PC-3 (cell line): ENCODE measurements around the gene RNF4. TPM values are rescaled to one million over a fixed set of nuclear protein-coding genes. Genes with fewer than 3 reads are reported as not detected.

Experiments
- ATAC-seq: fragments of 200-7000 bp; cut with Tn5 transposase; 2 replicates; pipeline ENCODE4 v1.9.1; 2020; ENCODE audit warnings: mild to moderate bottlenecking, moderate library complexity
- BruUV-seq: library from RNA; stranded (reverse); fragments of 400-500 nt; replicated peaks from 2 replicates; lab custom pipeline; 2021; lab: Mats Ljungman, UMichigan
- CTCF ChIA-PET: fragments of 300-600 bp; sonication (Branson Sonifier 250); formaldehyde crosslinking; loops from one replicate; lab custom pipeline; 2022; ENCODE audit warnings: antibody characterized with exemption; lab: Charles Lee
- POLR2A ChIA-PET: fragments of 300-600 bp; sonication (Branson Sonifier 250); formaldehyde crosslinking; loops from one replicate; lab custom pipeline; 2022; ENCODE audit warnings: antibody characterized with exemption; ENCODE audit not compliant: unreplicated experiment; lab: Charles Lee
- DNase-seq: peaks from one replicate; pipeline ENCODE4 v3.0.0-alpha.2; 2015
- H2AFZ ChIP-seq: fragments of 300-600 bp; sonication (generic); 2 replicates; pipeline ENCODE4 v1.6.0; 2016; ENCODE audit warnings: antibody characterized with exemption, low read length
- H3F3A ChIP-seq: fragments of 300-600 bp; sonication (generic); one replicate; pipeline ENCODE4 v1.6.0; 2017; ENCODE audit warnings: antibody characterized with exemption, low read length, control low read depth, mild to moderate bottlenecking; ENCODE audit not compliant: unreplicated experiment
- H3K27ac ChIP-seq: fragments of 300-600 bp; sonication (generic); 2 replicates; pipeline ENCODE4 v1.5.1; 2016; ENCODE audit warnings: mild to moderate bottlenecking, low read length
- H3K27me3 ChIP-seq: fragments of 300-600 bp; sonication (generic); 2 replicates; pipeline ENCODE4 v1.6.1; 2016; ENCODE audit warnings: low read length, mixed read lengths
- H3K36me3 ChIP-seq: fragments of 300-600 bp; sonication (generic); 2 replicates; pipeline ENCODE4 v1.6.1; 2016; ENCODE audit warnings: low read depth, mixed run types, low read length, mixed read lengths
- H3K4me1 ChIP-seq: fragments of 300-600 bp; sonication (generic); 2 replicates; pipeline ENCODE4 v1.5.1; 2016; ENCODE audit warnings: low read length; ENCODE audit not compliant: insufficient read depth
- H3K4me2 ChIP-seq: fragments of 300-600 bp; sonication (generic); 2 replicates; pipeline ENCODE4 v1.6.0; 2016; ENCODE audit warnings: low read length
- H3K4me3 ChIP-seq: fragments of 300-600 bp; sonication (generic); 2 replicates; pipeline ENCODE4 v1.5.1; 2016; ENCODE audit warnings: mild to moderate bottlenecking, low read length, mixed read lengths
- H3K79me2 ChIP-seq: fragments of 300-600 bp; sonication (generic); 2 replicates; pipeline ENCODE4 v1.6.1; 2017; ENCODE audit warnings: low read length, mixed read lengths
- H3K9ac ChIP-seq: fragments of 300-600 bp; sonication (generic); 2 replicates; pipeline ENCODE4 v1.6.0; 2016; ENCODE audit warnings: mild to moderate bottlenecking, low read length
- H3K9me2 ChIP-seq: fragments of 300-600 bp; sonication (generic); replicated peaks from 2 replicates; pipeline ENCODE4 v1.6.1; 2016; ENCODE audit warnings: mixed run types, low read length, mixed read lengths
- H3K9me3 ChIP-seq: fragments of 300-600 bp; sonication (generic); 2 replicates; pipeline ENCODE4 v1.6.1; 2016; ENCODE audit warnings: low read length, mixed read lengths
- H4K20me1 ChIP-seq: fragments of 300-600 bp; sonication (generic); 2 replicates; pipeline ENCODE4 v1.6.1; 2016; ENCODE audit warnings: low read length, mixed read lengths
- EZH2 ChIP-seq: fragments of 300-600 bp; sonication (generic); IDR thresholded peaks from one replicate; pipeline ENCODE4 v1.6.1; 2017; ENCODE audit warnings: antibody characterized with exemption, mild to moderate bottlenecking, low read length; ENCODE audit not compliant: unreplicated experiment
- EZH2phosphoT487 ChIP-seq: fragments of 300-600 bp; sonication (generic); IDR thresholded peaks from 2 replicates; pipeline ENCODE4 v1.6.1; 2018; ENCODE audit warnings: mild to moderate bottlenecking, antibody characterized with exemption, low read length, borderline replicate concordance
- intact Hi-C: fragments of 100-400 bp; cut with micrococcal nuclease; formaldehyde crosslinking; loops from 2 replicates; pipeline ENCODE4 v1.9.0; 2023
- total RNA-seq: library from RNA; depleted of rRNA; stranded (reverse); fragments of >200 nt; gene quantifications from 2 replicates; pipeline ENCODE4 v1.2.3, GENCODE V29; 2014
- TF ChIP-seq, protein P1 (sequence below): fragments of 300-600 bp; sonication (generic); conservative IDR thresholded peaks from 2 replicates; pipeline ENCODE4 v1.5.1; 2017; ENCODE audit warnings: antibody characterized with exemption, low read depth, mild to moderate bottlenecking, low read length

The RNF4 gene
- total RNA-seq, 1 experiment from 2014 or later: 27.4 TPM

GRCh38 chr4:2483237-2483636 is 14.3 kb downstream of the RNF4 start:
- H3K4me3 ChIP-seq: no peak overlapping the region
- peaks cover 69% of the 10 kb centered on the region for H4K20me1 ChIP-seq
- no peak overlapping the region for H3K4me2 ChIP-seq
- BruUV-seq: no TSS peak
- H3K79me2 ChIP-seq: peaks cover 96% of the 10 kb centered on the region
- H3K27ac ChIP-seq: no peak overlapping the region
- H3K36me3 ChIP-seq: no peaks in the 10 kb centered on the region
- POLR2A ChIA-PET: no interaction called here
- TF ChIP-seq EZH2phosphoT487 (no peak), EZH2 (no peak)
- TF ChIP-seq, protein P1, sequence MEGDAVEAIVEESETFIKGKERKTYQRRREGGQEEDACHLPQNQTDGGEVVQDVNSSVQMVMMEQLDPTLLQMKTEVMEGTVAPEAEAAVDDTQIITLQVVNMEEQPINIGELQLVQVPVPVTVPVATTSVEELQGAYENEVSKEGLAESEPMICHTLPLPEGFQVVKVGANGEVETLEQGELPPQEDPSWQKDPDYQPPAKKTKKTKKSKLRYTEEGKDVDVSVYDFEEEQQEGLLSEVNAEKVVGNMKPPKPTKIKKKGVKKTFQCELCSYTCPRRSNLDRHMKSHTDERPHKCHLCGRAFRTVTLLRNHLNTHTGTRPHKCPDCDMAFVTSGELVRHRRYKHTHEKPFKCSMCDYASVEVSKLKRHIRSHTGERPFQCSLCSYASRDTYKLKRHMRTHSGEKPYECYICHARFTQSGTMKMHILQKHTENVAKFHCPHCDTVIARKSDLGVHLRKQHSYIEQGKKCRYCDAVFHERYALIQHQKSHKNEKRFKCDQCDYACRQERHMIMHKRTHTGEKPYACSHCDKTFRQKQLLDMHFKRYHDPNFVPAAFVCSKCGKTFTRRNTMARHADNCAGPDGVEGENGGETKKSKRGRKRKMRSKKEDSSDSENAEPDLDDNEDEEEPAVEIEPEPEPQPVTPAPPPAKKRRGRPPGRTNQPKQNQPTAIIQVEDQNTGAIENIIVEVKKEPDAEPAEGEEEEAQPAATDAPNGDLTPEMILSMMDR: no peak
- no peak for ATAC-seq
- no peaks in the 10 kb centered on the region for H3K27me3 ChIP-seq
- H3K9ac ChIP-seq: no peak overlapping the region
- H3F3A ChIP-seq: no peaks in the 10 kb centered on the region
- no peaks in the 10 kb centered on the region for H3K9me3 ChIP-seq
- no peak overlapping the region for H2AFZ ChIP-seq
- CTCF ChIA-PET: no interaction called here
- no peak for DNase-seq
- intact Hi-C loops: no loop called here
- no peaks in the 10 kb centered on the region for H3K4me1 ChIP-seq
- H3K9me2 ChIP-seq: no peaks in the 10 kb centered on the region

GRCh38 chr4:2484185-2484584 is 15.3 kb downstream of the RNF4 start:
- Histone ChIP-seq H3F3A (no peaks in the 10 kb centered on the region), H3K9me3 (no peaks in the 10 kb centered on the region), H3K36me3 (no peaks in the 10 kb centered on the region), H3K4me3 (no peak overlapping the region), H2AFZ (no peak overlapping the region), H3K27ac (no peak overlapping the region), H3K27me3 (no peaks in the 10 kb centered on the region), H3K4me2 (no peak overlapping the region), H3K9me2 (no peaks in the 10 kb centered on the region), H3K9ac (no peak overlapping the region), H3K4me1 (no peaks in the 10 kb centered on the region), H3K79me2 (peaks cover 96% of the 10 kb centered on the region), H4K20me1 (peaks cover 65% of the 10 kb centered on the region)
- ChIA-PET POLR2A (no interaction called here), CTCF (no interaction called here)
- intact Hi-C loops: no loop called here
- TF ChIP-seq EZH2phosphoT487 (no peak), EZH2 (no peak)
- TF ChIP-seq, protein P1: no peak
- no peak for ATAC-seq
- no TSS peak for BruUV-seq
- no peak for DNase-seq

DNA sequence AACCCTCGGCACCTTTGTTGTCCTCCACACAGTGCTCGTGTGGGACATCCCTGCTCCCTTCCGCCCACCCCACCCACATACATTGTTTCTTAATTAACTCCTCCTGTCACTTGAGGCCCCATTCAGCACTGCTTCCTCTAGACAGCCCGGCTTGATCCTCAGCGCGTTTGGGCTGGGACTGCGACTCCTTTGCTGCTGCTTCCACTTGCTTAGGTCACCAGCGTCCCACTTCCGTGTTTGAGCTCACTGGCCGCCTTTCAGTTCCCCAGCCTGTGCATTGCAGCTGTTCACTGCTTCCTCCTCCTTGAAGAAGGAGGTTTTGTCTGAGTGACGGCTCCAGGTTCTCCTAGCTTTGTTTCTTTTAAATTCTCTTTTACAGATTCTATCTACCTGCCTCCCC is 16.1 kb downstream of the RNF4 start:
- DNase-seq: no peak
- Histone ChIP-seq H2AFZ (no peak overlapping the region), H3K4me3 (no peak overlapping the region), H3K79me2 (peaks cover 96% of the 10 kb centered on the region), H4K20me1 (peaks cover 73% of the 10 kb centered on the region), H3F3A (no peaks in the 10 kb centered on the region), H3K27ac (no peak overlapping the region), H3K36me3 (0 out of 2 replicates have a peak, but pooled peaks cover 2% of the 10 kb centered on the region), H3K9me2 (no peaks in the 10 kb centered on the region), H3K9ac (no peak overlapping the region), H3K4me2 (no peak overlapping the region), H3K4me1 (no peaks in the 10 kb centered on the region), H3K9me3 (no peaks in the 10 kb centered on the region), H3K27me3 (no peaks in the 10 kb centered on the region)
- TF ChIP-seq EZH2 (no peak), EZH2phosphoT487 (no peak)
- TF ChIP-seq, protein P1: no peak
- ChIA-PET CTCF (no interaction called here), POLR2A (no interaction called here)
- ATAC-seq: no peak
- no TSS peak for BruUV-seq
- intact Hi-C loops: no loop called here
